PC-3 (cell line): ENCODE data around the gene TCP10L. TPM values are rescaled to one million over a fixed set of nuclear protein-coding genes. Genes with fewer than 3 reads are reported as not detected.
A peak's percentile ranks its signal among the peaks of the same experiment; 100 is the strongest.
"Not testable (repeated sequence)": the region's sequence is repeated elsewhere in the genome, so short reads cannot be mapped to it uniquely, and the experiment has no call there.

ENCODE experiments used
- ATAC-seq: fragments of 200-7000 bp; cut with Tn5 transposase; 2 replicates; pipeline ENCODE4 v1.9.1; 2020; ENCODE audit warnings: mild to moderate bottlenecking, moderate library complexity
- BruUV-seq: library from RNA; stranded (reverse); fragments of 400-500 nt; replicated peaks from 2 replicates; lab custom pipeline; 2021; lab: Mats Ljungman, UMichigan
- CTCF ChIA-PET: fragments of 300-600 bp; sonication (Branson Sonifier 250); formaldehyde crosslinking; loops from one replicate; lab custom pipeline; 2022; ENCODE audit warnings: antibody characterized with exemption; lab: Charles Lee
- POLR2A ChIA-PET: fragments of 300-600 bp; sonication (Branson Sonifier 250); formaldehyde crosslinking; loops from one replicate; lab custom pipeline; 2022; ENCODE audit warnings: antibody characterized with exemption; ENCODE audit not compliant: unreplicated experiment; lab: Charles Lee
- DNase-seq: peaks from one replicate; pipeline ENCODE4 v3.0.0-alpha.2; 2015
- H2AFZ ChIP-seq: fragments of 300-600 bp; sonication (generic); 2 replicates; pipeline ENCODE4 v1.6.0; 2016; ENCODE audit warnings: antibody characterized with exemption, low read length
- H3F3A ChIP-seq: fragments of 300-600 bp; sonication (generic); one replicate; pipeline ENCODE4 v1.6.0; 2017; ENCODE audit warnings: antibody characterized with exemption, low read length, control low read depth, mild to moderate bottlenecking; ENCODE audit not compliant: unreplicated experiment
- H3K27ac ChIP-seq: fragments of 300-600 bp; sonication (generic); 2 replicates; pipeline ENCODE4 v1.5.1; 2016; ENCODE audit warnings: mild to moderate bottlenecking, low read length
- H3K27me3 ChIP-seq: fragments of 300-600 bp; sonication (generic); 2 replicates; pipeline ENCODE4 v1.6.1; 2016; ENCODE audit warnings: low read length, mixed read lengths
- H3K36me3 ChIP-seq: fragments of 300-600 bp; sonication (generic); 2 replicates; pipeline ENCODE4 v1.6.1; 2016; ENCODE audit warnings: low read depth, mixed run types, low read length, mixed read lengths
- H3K4me1 ChIP-seq: fragments of 300-600 bp; sonication (generic); 2 replicates; pipeline ENCODE4 v1.5.1; 2016; ENCODE audit warnings: low read length; ENCODE audit not compliant: insufficient read depth
- H3K4me2 ChIP-seq: fragments of 300-600 bp; sonication (generic); 2 replicates; pipeline ENCODE4 v1.6.0; 2016; ENCODE audit warnings: low read length
- H3K4me3 ChIP-seq: fragments of 300-600 bp; sonication (generic); 2 replicates; pipeline ENCODE4 v1.5.1; 2016; ENCODE audit warnings: mild to moderate bottlenecking, low read length, mixed read lengths
- H3K79me2 ChIP-seq: fragments of 300-600 bp; sonication (generic); 2 replicates; pipeline ENCODE4 v1.6.1; 2017; ENCODE audit warnings: low read length, mixed read lengths
- H3K9ac ChIP-seq: fragments of 300-600 bp; sonication (generic); 2 replicates; pipeline ENCODE4 v1.6.0; 2016; ENCODE audit warnings: mild to moderate bottlenecking, low read length
- H3K9me2 ChIP-seq: fragments of 300-600 bp; sonication (generic); replicated peaks from 2 replicates; pipeline ENCODE4 v1.6.1; 2016; ENCODE audit warnings: mixed run types, low read length, mixed read lengths
- H3K9me3 ChIP-seq: fragments of 300-600 bp; sonication (generic); 2 replicates; pipeline ENCODE4 v1.6.1; 2016; ENCODE audit warnings: low read length, mixed read lengths
- H4K20me1 ChIP-seq: fragments of 300-600 bp; sonication (generic); 2 replicates; pipeline ENCODE4 v1.6.1; 2016; ENCODE audit warnings: low read length, mixed read lengths
- CTCF ChIP-seq: fragments of 300-600 bp; sonication (generic); conservative IDR thresholded peaks from 2 replicates; pipeline ENCODE4 v1.5.1; 2017; ENCODE audit warnings: antibody characterized with exemption, low read depth, mild to moderate bottlenecking, low read length
- EZH2 ChIP-seq: fragments of 300-600 bp; sonication (generic); IDR thresholded peaks from one replicate; pipeline ENCODE4 v1.6.1; 2017; ENCODE audit warnings: antibody characterized with exemption, mild to moderate bottlenecking, low read length; ENCODE audit not compliant: unreplicated experiment
- EZH2phosphoT487 ChIP-seq: fragments of 300-600 bp; sonication (generic); IDR thresholded peaks from 2 replicates; pipeline ENCODE4 v1.6.1; 2018; ENCODE audit warnings: mild to moderate bottlenecking, antibody characterized with exemption, low read length, borderline replicate concordance
- intact Hi-C: fragments of 100-400 bp; cut with micrococcal nuclease; formaldehyde crosslinking; loops from 2 replicates; pipeline ENCODE4 v1.9.0; 2023
- total RNA-seq: library from RNA; depleted of rRNA; stranded (reverse); fragments of >200 nt; gene quantifications from 2 replicates; pipeline ENCODE4 v1.2.3, GENCODE V29; 2014

Gene TCP10L
- total RNA-seq, 1 experiment from 2014 or later: 2.1 TPM

GRCh38 chr21:32612075-32612998, 27.0 kb upstream of the TCP10L start, which contains the start of gene CFAP298:
Gene CFAP298 (minus strand): TSS chr21:32612377. CDS start chr21:32612243, 134 bp downstream.
- Histone ChIP-seq H3K27ac (peak within 1 kb of the TSS; percentile 88), H4K20me1 (no peaks in the 10 kb centered on the region), H2AFZ (peak within 1 kb of the TSS; percentile 93), H3K9me2 (no peaks in the 10 kb centered on the region), H3K27me3 (no peaks in the 10 kb centered on the region), H3K4me3 (peak within 1 kb of the TSS; percentile 97), H3K79me2 (peaks cover 24% of the 10 kb centered on the region), H3K9me3 (no peaks in the 10 kb centered on the region), H3K4me2 (peak within 1 kb of the TSS; percentile 87), H3K4me1 (peaks cover 5% of the 10 kb centered on the region; the same call in 1 of the 2 replicates), H3K36me3 (peaks cover 18% of the 10 kb centered on the region), H3F3A (no peaks in the 10 kb centered on the region), H3K9ac (peak within 1 kb of the TSS; percentile 88)
- CTCF ChIA-PET: interaction anchor here (0.6 to 0.8 kb wide), 2 partner anchors 11 to 106 kb away, joined by 3 to 5 read pairs; no protein-coding TSS in a partner anchor
- intact Hi-C loops: no loop called here
- BruUV-seq: no TSS peak
- POLR2A ChIA-PET: interaction anchor here (0.6 to 0.8 kb wide), 4 partner anchors 84 to 827 kb away, joined by 4 to 11 read pairs (median 8); partner anchors contain the start of genes PAXBP1 and SYNJ1
- ATAC-seq (peak; percentile 89), DNase-seq (peak; percentile 89)
- TF ChIP-seq EZH2phosphoT487: no peak
- no peak for TF ChIP-seq EZH2
- no peak for TF ChIP-seq CTCF

- intact Hi-C loops: no loop called here
- peak; percentile 17 for DNase-seq
- POLR2A ChIA-PET: no interaction called here
Observed at GRCh38 chr21:32611471-32611997, 26.2 kb upstream of the TCP10L start.

GRCh38 chr21:32610940-32611339, 25.6 kb upstream of the TCP10L start:
- BruUV-seq, H3K9me3 ChIP-seq, H3K27ac ChIP-seq, intact Hi-C loops, CTCF ChIA-PET, ATAC-seq, H3K27me3 ChIP-seq, H2AFZ ChIP-seq, DNase-seq, H3K4me1 ChIP-seq, POLR2A ChIA-PET, H3F3A ChIP-seq, H3K9me2 ChIP-seq, H4K20me1 ChIP-seq: not testable (repeated sequence)
- Histone ChIP-seq H3K36me3 (peaks cover 18% of the 10 kb centered on the region), H3K9ac (peak overlapping the region; percentile 88; the same call in 1 of the 2 replicates), H3K79me2 (peaks cover 24% of the 10 kb centered on the region), H3K4me3 (peak overlapping the region; percentile 97), H3K4me2 (peak overlapping the region; percentile 86)

More at GRCh38 chr21:32611471-32611997, 26.2 kb upstream of the TCP10L start:
- H3K9me3 ChIP-seq: no peaks in the 10 kb centered on the region
- no peaks in the 10 kb centered on the region for H3F3A ChIP-seq
- H3K4me1 ChIP-seq: peaks cover 5% of the 10 kb centered on the region; the same call in 1 of the 2 replicates
- H3K79me2 ChIP-seq: peaks cover 24% of the 10 kb centered on the region
- no peaks in the 10 kb centered on the region for H3K27me3 ChIP-seq
- H2AFZ ChIP-seq: peak overlapping the region; percentile 93
- peak overlapping the region; percentile 87 for H3K4me2 ChIP-seq
- ATAC-seq: peak; percentile 29
- H3K4me3 ChIP-seq: peak overlapping the region; percentile 97
- peak overlapping the region; percentile 88 for H3K27ac ChIP-seq
- H3K9me2 ChIP-seq: no peaks in the 10 kb centered on the region
- H3K9ac ChIP-seq: peak overlapping the region; percentile 88
- H4K20me1 ChIP-seq: no peaks in the 10 kb centered on the region
- peaks cover 18% of the 10 kb centered on the region for H3K36me3 ChIP-seq
- BruUV-seq: TSS peak; percentile 53
- CTCF ChIA-PET: no interaction called here
- no peak for TF ChIP-seq EZH2phosphoT487
- TF ChIP-seq EZH2: no peak
- no peak for TF ChIP-seq CTCF
